NCI-H146 (cell line): ENCODE data around the gene UNC13C.
"Not testable (repeated sequence)": the region's sequence is repeated elsewhere in the genome, so short reads cannot be mapped to it uniquely, and the experiment has no call there.

Experiments used
- DNase-seq: peaks from one replicate; lab custom pipeline; 2025; lab: John Stamatoyannopoulos, UW

Gene UNC13C

DNA sequence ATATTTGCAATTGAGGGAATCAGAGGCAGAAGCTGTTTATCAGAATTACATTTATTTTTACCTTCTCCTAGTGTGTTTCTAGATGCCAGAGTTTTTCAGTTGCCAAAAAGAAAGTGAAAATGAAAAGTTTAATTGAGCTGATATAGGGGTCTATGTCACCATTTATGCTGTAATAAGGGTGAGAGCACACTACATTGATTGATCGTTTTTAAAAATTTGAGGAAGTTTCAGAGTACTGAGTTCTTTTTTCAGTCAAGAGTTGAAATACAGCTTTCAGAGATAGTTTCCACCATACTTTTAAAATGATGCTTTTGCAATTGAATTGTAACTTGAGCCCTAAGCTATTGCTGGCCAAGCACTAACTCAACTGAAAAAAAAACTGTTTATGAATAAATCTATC is 326.9 kb downstream of the UNC13C start:
- no peak for DNase-seq

DNA sequence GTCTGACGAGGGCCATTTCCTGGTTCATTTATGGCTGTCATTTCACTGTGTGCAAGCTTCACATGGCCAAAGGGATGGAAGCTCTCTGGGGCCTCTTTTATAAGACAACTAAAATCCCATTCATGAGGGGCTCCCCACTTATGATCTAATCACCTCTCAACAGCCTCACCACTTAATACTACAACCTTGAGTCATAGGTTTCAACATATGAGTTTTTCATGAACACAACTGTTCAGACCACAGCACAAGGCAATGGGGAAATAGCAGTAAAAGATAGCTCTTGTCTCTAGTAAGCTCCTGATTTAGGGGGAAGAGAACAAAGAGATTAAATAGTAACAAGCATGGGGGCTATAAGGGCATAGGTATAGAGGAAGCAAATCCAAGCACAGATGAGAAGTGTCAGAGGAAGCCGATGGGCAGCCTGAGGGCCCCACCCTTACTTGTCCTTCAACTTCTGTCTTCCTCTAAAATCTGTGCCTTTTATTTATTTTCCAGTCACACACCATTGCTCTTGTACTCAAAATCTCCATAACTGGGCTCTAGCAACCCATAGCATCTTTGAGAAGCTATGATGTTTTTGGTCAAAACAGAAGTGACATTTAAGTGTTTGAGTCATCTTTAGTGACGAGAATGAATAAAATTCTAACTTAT is 329.1 kb downstream of the UNC13C start:
- DNase-seq = no peak

DNA sequence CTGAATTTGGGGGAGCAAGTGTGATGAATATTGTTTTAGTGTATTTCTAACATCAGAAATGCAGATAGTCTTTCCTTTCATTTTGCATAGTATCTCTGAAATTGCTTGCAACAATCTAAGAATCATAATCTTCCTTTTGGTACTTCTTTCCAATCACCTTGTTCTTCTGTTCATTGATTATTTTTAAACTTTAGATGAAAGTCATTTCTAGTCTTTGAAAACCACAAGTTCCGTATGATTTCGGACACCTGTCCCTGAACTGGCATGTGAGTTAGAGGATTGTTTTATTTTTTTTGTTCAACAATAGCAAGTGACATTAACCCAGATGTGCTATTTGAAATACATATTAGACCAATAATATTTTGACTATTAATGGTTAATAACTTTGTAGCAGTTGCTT is 329.7 kb downstream of the UNC13C start:
- no peak for DNase-seq

DNA sequence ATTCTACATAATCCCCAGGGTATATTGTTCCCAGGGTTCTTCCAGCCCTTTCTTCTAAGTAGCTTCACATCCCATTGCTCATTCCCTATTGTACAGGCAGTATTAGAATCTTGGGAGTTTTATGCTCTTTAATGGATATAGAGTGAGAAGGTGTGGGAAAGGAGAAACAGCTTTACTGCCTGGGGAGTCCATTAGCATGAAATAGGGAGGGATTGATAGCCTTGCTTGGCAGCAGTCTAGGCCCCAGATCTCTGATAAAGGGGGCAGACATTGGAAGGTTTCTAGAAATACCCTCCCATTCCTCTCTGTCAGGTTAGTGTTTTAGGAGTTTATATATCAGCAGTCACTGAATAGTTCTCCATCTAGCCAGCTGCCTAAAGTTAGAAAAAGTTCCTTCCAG is 334.3 kb downstream of the UNC13C start:
- DNase-seq = no peak

DNA sequence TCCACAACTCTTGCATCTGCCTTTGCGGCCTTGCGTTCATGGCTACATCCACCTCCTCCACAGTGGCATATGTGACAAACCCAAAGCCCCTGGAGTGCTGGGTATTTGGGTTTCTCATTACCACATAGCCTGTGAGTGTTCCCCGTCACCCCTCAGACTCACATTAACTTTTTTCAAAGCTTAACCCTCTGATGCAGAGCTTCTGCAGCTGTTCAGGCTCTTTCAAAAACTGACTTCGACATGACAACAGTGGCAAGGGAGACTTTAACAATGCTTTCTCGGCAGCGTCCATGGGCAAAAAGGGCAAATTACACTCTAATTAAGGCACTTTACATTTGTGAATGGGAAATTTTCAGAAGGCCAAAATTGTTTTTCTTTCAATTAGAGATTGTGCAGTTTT is 343.2 kb downstream of the UNC13C start:
- no peak for DNase-seq

DNA sequence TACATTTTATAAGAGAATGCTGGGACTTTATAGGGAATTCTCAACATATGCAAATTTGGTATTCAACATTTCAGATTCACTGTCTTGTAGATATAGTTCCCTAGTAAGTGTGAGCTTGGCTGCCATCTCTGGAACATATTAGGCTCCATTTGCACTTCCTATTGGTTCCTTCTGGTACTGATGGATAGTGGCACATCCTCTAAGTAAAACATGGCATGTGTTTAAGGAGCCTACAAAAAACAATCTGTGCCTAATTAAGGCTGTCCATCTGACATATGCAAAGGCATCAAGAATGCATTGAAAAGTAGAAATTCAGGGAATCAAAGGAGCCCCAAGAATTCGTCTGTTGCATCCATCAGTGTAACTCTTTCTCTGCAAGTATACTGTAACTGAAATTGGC is 344.1 kb downstream of the UNC13C start:
- DNase-seq = no peak

- DNase-seq = no peak
These were observed 367.1 kb downstream of the UNC13C start for GRCh38 chr15:54345301-54345700.

DNA sequence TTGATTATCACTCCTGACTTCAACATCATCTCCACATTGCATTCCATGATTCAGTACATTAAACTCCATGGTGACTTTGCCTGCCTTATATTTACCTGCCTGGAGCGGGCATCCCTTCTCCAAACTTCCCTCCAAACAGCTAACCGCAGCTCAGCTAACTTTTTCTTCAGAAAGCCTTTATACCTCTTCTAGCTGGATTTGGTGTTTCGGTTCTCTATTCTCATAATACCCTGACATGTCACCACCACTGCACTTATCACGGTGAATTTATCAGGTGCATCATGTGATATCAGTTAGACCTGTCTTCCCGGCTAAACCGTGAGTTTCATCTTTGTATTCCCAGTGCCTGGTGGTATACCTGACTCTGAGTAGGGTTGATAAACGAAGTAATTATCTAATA is 367.6 kb downstream of the UNC13C start:
- DNase-seq = no peak

DNA sequence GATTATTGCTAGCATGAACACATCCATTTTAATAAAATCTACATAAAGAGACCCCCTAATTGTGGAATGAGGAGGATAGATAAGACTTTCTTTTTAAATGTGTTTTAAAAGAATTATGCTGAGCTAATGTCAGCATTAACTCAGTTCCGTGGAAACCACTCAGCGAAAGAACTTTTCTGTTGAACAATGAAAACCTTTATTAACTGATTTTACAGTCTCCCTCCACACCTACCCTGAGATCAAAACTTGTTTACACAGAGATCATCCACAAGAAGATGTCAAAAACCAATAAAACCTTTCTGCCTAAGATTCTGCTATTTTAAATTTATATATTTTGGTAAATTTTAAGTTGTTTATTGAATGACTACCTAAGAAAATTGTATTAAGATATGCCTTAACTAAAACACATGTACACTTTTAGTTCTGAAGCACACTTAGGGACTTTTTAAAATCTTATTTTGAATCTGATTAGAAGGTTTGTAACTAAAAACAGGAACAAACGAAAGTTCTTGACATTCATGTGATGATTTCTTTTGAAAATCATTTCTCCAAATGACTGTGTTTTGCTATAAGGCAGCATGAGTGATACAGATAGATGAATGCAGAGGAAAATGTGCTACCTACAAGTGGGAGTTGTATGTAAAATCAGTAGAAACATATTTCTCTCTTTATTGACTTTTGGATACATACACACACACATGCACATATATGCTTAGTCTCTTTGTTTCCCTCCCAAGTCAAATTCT is 369.0 kb downstream of the UNC13C start:
- DNase-seq = no peak

- no peak for DNase-seq
These were observed 375.5 kb downstream of the UNC13C start for GRCh38 chr15:54353726-54354125.

DNA sequence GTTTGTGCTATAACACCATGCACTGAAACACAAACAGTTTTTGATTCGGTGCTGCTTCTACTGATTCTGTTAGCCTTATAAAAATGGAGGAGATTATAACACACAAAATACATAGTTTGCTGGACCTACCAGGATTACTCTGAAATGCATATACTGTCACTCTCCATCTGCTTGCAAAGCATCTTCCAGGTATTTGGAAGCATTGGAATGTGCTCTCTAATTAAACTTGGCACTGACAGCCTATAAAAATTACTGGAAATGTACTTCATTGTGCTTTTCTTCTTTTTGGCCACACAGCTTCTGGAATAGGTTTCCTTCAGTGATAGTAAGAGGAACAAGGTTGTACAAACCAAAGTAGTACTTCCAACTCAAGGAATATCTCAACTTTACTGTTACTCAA is 376.1 kb downstream of the UNC13C start:
- no peak for DNase-seq

DNA sequence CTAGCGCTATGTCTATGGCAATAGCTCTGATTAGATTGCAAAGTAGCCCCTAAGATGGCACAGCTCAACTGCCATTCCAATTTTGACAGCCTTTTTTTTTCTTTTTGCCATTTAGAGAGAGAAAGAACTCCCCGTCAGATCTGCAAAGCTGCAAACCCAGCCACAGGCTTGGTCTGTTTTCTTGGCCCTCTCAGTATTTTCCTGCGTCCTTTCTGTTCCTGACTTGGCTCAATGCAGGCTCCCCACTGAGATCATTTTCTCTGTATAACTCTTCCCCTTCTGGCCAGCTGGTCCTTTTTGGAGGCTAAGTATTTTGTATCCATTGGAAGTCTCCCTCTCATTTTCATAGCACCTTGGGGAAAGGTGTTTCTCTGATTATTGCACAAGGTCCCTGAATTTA is 386.7 kb downstream of the UNC13C start:
- DNase-seq = no peak

GRCh38 chr15:54373332-54373731 is 395.1 kb downstream of the UNC13C start:
- no peak for DNase-seq

GRCh38 chr15:54374184-54374952 is 396.1 kb downstream of the UNC13C start:
- DNase-seq = no peak

DNA sequence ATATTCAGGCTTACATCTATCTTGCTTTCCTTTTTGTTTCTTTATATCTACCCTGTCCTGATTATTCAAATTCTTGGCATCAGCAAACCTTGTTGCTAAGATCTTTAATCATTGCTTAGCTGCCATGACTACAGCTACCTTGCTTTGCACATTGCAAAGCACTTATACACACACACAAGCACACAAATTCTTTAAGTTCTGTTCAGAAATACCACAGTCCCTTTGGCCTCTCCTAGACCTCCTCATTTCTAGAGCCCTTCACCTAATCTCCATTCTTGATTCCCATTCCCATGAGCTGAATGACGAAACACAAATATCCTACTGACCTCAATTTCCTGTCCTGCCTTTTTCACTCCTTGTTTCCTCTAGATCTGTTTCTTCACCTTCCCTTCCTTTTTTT is 409.6 kb downstream of the UNC13C start:
- DNase-seq = no peak

DNA sequence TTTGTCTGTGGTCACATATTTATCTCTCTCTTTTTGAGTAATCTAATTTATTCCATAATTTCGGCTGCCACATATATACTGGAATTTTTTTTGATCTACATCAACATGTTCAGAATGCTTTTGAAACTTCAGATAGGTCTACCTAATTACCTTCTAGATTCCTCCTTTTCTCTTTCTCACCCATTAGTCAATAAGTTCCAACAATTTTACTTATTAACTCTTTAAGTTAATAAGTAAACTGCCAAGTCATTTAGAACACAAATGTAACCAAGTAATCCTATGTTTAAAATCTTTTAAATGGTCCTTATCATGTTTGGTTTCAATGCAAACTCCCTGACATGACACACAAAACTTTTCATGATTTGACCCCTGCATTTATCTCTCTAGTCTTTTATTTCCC is 410.5 kb downstream of the UNC13C start:
- no peak for DNase-seq

GRCh38 chr15:54410481-54410880 is 432.2 kb downstream of the UNC13C start:
- no peak for DNase-seq

DNA sequence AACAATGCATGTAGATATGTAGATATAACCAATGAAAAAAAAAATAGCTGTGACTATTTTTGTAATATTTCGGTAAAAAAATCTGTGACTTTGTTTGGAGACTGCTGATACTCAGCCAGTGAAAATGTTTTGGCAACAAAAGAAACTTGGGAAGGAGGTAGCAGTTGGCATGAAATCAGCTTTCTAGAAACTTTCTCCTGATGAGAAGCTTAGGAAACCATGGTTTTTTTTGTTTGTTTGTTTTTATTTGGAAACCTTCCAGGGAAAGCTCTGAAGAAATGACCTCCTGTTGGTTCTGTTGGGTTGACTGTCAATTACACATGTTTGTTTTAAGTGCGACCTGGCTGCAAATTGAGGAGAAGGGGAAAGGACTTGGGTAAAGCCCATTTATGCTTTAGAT is 445.9 kb downstream of the UNC13C start:
- no peak for DNase-seq

- no peak for DNase-seq
These were observed 450.4 kb downstream of the UNC13C start for GRCh38 chr15:54428596-54428995.

DNA sequence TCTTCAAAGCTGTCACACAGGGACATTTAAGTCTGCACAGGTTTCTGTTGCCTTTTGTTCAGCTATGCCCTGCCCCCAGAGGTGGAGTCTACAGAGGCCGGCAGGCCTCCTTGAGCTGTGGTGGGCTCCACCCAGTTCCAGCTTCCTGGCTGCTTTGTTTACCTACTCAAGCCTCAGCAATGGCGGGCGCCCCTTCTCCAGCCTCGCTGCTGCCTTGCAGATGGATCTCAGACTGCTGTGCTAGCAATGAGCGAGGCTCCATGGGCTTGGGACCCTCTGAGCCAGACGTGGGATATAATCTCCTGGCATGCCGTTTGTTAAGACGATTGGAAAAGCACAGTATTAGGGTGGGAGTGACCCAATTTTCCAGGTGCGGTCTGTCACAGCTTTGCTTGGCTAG is 472.0 kb downstream of the UNC13C start:
- not testable (repeated sequence) for DNase-seq

DNA sequence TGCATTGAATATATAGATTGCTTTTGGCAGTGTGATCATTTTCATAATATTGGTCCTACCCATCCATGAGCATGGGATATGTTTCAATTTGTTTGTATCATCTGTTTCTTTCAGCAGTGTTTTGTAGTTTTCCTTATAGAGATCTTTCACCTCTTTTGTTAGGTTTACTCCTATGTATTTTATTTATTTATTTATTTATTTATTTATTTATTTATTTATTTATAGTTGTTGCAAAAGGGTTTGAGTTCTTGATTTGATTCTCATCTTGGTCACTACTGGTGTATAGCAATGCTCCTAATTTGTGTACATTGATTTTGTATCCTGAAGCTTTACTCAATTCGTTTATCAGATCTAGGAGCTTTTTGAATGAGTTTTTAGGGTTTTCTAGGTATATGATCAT is 478.2 kb downstream of the UNC13C start:
- no peak for DNase-seq

GRCh38 chr15:54462511-54462913 is 484.3 kb downstream of the UNC13C start:
- no peak for DNase-seq

GRCh38 chr15:54481819-54482218 is 503.6 kb downstream of the UNC13C start:
- no peak for DNase-seq
